Measurements from ENCODE around the gene H2AZ1.

The H2AZ1 gene

GRCh38 chr4:99946356-99947189 lies 3.5 kb downstream of the H2AZ1 start, which contains the start of gene DNAJB14:
DNAJB14 (minus strand) TSS chr4:99946618; CDS start chr4:99946571, 47 bp downstream.
- DNase-seq (ENCODE audit: low read depth): no peak

DNA sequence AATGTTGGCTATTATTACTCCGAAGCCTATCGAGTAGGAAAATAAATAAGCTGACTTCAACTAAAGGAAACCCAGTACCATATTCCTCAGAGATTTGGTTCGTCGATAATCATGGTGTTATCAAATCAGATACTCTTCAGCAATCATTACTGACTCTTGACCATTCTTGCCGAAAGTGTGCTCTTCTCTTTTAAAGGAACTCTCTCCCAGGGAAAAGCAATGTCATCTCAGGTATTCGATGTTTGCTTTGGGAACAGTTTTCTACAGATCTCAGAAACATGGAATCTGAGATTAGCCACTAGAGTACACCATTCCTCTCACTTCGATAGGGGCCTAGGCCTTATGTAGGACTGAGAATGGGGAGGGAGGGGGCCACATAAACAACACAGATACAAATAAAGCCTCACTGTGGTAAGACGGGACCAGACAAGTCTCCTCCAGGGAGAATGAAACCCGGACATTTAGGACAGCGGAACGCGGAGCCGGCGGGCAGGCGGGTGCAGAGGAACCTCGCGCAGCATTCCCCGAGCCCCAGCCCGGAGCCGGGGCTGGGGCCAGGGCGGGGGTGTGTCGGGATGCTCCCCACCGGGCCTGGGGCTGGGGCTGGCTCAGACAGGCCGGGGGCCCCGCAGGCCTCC lies 4.2 kb downstream of the H2AZ1 start:
- DNase-seq (ENCODE audit: low read depth): no peak

GRCh38 chr4:99943904-99944437 lies 6.1 kb downstream of the H2AZ1 start:
- no peak for DNase-seq (ENCODE audit: low read depth)

GRCh38 chr4:99938243-99938753 lies 11.8 kb downstream of the H2AZ1 start:
- DNase-seq (ENCODE audit: low read depth): no peak

- no peak for DNase-seq (ENCODE audit: low read depth)
These were observed 15.2 kb downstream of the H2AZ1 start for GRCh38 chr4:99934891-99935290.

DNA sequence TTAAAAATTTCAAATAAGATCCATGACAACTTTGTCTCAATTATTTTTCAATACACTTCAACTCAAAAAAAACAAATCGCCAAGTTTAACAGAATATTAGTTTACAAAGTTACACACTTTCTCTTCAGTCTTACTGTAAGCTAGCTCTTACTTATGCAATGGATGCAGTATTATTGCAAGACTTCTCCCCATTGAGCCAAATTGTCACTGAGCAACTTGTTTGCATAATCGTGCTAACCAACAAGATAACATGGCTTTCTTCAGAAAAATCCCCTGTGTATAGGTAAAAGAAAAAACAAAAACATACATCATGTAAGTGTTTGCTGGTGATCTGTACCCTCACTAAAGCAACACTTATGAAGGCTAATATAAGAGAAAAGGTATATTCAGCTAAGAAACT lies 22.5 kb downstream of the H2AZ1 start:
- DNase-seq (ENCODE audit: low read depth): no peak

- DNase-seq (ENCODE audit: low read depth): no peak
These were observed 28.9 kb downstream of the H2AZ1 start for GRCh38 chr4:99921174-99921573.

GRCh38 chr4:99918656-99919055 lies 31.4 kb downstream of the H2AZ1 start:
- no peak for DNase-seq (ENCODE audit: low read depth)

DNA sequence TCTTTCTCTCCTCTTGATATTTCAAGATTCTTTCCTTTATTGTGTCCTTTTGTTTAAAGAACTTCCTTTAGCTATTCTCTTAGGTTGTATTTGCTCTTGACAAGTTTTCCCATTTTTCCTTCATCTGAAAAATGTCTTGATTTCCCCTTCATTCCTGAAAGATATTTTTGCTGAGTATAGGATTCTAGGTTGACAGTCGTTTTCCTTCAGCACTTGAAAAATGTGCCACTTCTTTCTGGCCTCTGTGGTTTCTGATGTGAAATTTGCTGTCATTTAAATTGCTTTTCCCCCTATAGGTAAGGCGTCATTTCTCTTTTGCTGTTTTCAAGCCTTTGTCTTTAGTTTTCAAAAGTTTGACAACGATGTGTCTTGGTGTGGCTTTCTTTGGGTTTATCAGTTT lies 32.5 kb downstream of the H2AZ1 start:
- no peak for DNase-seq (ENCODE audit: low read depth)

- peak; percentile 28 for DNase-seq (ENCODE audit: low read depth)
These were observed 34.6 kb downstream of the H2AZ1 start for GRCh38 chr4:99915449-99915848.

Measured in non-pigmented ciliary epithelial cell (primary cell).